ENCODE measurements around the gene NFKBIA. TPM values are rescaled to one million over a fixed set of nuclear protein-coding genes. Genes with fewer than 3 reads are reported as not detected.
A peak's percentile ranks its signal among the peaks of the same experiment; 100 is the strongest.
"Not testable (repeated sequence)": the region's sequence is repeated elsewhere in the genome, so short reads cannot be mapped to it uniquely, and the experiment has no call there.

Gene NFKBIA
- total RNA-seq, 2 experiments from 2014 or later, result 264 to 298 TPM

DNA sequence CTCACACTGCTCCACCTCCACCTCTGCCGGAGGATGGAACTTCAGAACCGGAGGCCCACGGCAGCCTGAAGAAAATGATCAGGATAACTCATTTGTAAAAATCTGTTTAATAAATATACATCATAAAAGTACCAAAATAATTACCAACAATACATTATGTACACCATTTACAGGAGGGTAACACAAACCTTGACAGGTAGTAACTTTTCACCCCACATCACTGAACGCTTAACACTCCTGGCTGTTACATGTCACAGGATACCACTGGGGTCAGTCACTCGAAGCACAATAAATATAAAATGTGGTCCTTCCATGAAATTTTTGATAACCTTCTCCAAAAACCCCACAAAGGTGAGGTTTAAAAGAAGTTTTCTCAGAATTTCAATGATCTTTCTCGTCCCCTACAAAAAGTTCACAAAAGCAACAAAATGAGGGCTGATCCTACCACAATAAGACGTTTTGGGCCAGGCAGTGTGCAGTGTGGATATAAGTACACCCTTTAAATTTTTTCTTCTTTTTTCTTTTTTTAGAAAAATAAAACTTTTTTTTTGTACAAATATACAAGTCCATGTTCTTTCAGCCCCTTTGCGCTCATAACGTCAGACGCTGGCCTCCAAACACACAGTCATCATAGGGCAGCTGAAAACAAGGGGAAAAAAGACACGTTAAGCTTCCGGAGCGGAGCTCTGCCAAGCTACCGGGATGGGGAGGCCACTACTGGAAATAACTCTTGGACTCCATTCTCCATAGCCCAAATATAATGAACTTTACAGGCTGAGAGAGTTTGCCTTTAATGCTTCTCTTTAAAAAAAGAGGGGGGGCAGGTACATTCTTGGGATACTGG lies 2.9 kb downstream of the NFKBIA start:
- H3K36me3 Mint-ChIP-seq (ENCODE audit: low read depth), result peaks cover 52% of the 10 kb centered on the region
- DNase-seq (no peak), ATAC-seq (no peak)
- POLR2A ChIA-PET, result interaction anchor here (0.6 to 7.7 kb wide), 16 partner anchors 9 to 356 kb away, joined by 3 to 210 read pairs (median 10); partner anchors contain the start of genes FAM177A1, PPP2R3C and PSMA6
- no peaks in the 10 kb centered on the region for H3K27me3 Mint-ChIP-seq
- H3K9me3 Mint-ChIP-seq (ENCODE audit: low read depth), result no peaks in the 10 kb centered on the region
- intact Hi-C loops (cut with DNase I, micrococcal nuclease), result loop anchor here (1.0 to 10.0 kb wide), 3 partner anchors 36 to 864 kb away; partner anchors contain the start of genes BAZ1A (in 1 of the 2) and EAPP (in 1 of the 2)
- CTCF ChIA-PET, result interaction anchor here (1.0 to 7.3 kb wide), 6 partner anchors 14 to 171 kb away, joined by 3 to 77 read pairs (median 4); partner anchors contain the start of gene PSMA6
- peaks cover 50% of the 10 kb centered on the region for H3K4me1 Mint-ChIP-seq
- peak overlapping the region; percentile 98 for H3K27ac Mint-ChIP-seq
- H3K4me3 Mint-ChIP-seq, result peak overlapping the region; percentile 99

DNA sequence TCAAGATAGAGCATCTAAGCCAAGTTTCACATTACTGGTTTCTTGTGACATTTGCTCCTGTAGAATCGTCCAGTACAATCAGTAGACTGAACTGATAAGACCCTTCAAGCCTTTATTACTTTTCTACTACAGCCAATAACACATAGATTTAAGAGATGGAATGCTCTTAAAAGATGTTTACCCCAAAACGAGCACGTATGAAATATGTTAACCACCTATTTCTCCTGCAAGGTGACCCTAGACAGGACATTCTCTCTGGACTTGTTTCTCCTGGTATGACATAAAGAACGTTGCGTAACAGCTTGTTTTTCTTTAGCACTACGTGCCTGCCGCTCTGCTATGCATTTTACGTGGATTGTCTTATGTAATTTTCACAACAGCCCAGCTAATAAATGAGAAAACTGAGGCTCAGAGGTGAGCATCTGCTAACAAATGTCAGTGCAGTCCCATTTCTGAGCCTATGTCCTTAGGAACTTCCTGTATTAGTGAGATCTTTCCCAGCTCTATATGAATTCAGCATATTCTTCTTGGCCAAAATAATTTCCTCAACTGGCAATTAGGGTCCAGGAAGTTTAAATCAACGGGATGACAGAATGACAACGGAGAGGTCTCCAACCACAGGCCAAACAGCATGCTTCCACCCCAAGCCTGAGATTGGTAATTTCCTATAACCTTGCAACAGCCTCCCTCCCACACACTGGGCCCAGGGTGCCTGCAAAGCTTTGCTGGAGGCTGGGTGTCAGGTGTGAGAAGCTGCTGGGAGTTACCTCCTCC lies 3.7 kb downstream of the NFKBIA start:
- DNase-seq (peak; percentile 80), ATAC-seq (no peak)
- ChIA-PET CTCF (interaction anchor here (1.0 to 7.3 kb wide), 4 partner anchors 15 to 171 kb away, joined by 3 to 77 read pairs (median 4); partner anchors contain the start of gene PSMA6), POLR2A (interaction anchor here (0.6 to 7.7 kb wide), 12 partner anchors 8 to 279 kb away, joined by 3 to 210 read pairs (median 38); partner anchors contain the start of genes PPP2R3C and PSMA6)
- peak overlapping the region; percentile 99 for H3K4me3 Mint-ChIP-seq
- no peaks in the 10 kb centered on the region for H3K9me3 Mint-ChIP-seq (ENCODE audit: low read depth)
- H3K36me3 Mint-ChIP-seq (ENCODE audit: low read depth), result peaks cover 52% of the 10 kb centered on the region
- H3K27ac Mint-ChIP-seq, result peak overlapping the region; percentile 98
- intact Hi-C loops (cut with DNase I, micrococcal nuclease), result loop anchor here (1.0 to 10.0 kb wide), 3 partner anchors 36 to 864 kb away; partner anchors contain the start of genes BAZ1A (in 1 of the 2) and EAPP (in 1 of the 2)
- H3K4me1 Mint-ChIP-seq, result peaks cover 41% of the 10 kb centered on the region
- no peaks in the 10 kb centered on the region for H3K27me3 Mint-ChIP-seq

DNA sequence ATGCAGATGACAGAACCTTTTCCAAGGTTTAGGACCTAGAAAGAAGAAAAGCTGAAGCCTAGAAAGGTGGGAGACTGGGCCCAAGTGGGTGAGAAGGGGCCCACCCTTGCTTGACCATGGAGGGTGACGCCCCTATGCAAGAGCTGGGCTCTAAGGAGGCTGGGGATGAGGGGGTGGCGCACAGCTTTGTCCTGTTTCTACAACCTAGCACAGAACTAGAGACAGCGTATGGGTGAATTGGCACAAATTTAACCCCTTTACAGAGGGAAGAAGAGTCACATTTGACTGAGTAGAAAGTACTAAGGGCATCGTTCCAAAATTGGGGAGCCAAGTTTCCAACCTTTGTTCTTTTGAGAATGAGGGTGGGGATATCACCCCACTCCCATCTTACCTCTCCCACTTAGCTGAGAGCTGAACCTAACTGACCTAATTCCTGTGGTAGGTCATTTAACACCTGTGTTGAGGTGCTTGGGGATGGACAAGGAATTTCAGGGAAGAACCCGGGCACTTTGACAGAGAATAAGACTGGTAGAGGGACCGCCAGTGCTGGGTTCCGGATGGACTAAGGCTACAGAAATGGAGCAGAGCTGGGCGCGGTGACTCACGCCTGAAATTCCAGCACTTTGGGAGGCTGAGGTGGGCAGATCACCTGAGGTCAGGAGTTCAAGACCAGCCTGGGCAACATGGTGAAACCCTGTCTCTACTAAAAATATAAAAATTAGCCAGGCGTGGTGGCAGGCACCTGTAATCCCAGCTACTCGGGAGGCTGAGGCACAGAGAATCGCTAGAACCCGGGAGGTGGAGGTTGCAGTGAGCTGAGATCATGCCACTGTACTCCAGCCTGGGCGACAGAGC lies 5.2 kb downstream of the NFKBIA start:
- peak overlapping the region; percentile 13 for H3K4me3 Mint-ChIP-seq
- ChIA-PET POLR2A (interaction anchor here (0.8 to 7.7 kb wide), 12 partner anchors 9 to 113 kb away, joined by 3 to 210 read pairs (median 10); partner anchors contain the start of gene PSMA6), CTCF (interaction anchor here (0.5 to 7.3 kb wide), 9 partner anchors 16 to 259 kb away, joined by 3 to 77 read pairs (median 3); no protein-coding TSS in a partner anchor)
- H3K27ac Mint-ChIP-seq, result peak overlapping the region; percentile 38
- intact Hi-C loops (cut with DNase I, micrococcal nuclease), result no loop called here
- no peak for DNase-seq
- H3K36me3 Mint-ChIP-seq (ENCODE audit: low read depth), result peaks cover 51% of the 10 kb centered on the region
- no peaks in the 10 kb centered on the region for H3K9me3 Mint-ChIP-seq (ENCODE audit: low read depth)
- H3K4me1 Mint-ChIP-seq, result peaks cover 34% of the 10 kb centered on the region
- no peak for ATAC-seq
- no peaks in the 10 kb centered on the region for H3K27me3 Mint-ChIP-seq

DNA sequence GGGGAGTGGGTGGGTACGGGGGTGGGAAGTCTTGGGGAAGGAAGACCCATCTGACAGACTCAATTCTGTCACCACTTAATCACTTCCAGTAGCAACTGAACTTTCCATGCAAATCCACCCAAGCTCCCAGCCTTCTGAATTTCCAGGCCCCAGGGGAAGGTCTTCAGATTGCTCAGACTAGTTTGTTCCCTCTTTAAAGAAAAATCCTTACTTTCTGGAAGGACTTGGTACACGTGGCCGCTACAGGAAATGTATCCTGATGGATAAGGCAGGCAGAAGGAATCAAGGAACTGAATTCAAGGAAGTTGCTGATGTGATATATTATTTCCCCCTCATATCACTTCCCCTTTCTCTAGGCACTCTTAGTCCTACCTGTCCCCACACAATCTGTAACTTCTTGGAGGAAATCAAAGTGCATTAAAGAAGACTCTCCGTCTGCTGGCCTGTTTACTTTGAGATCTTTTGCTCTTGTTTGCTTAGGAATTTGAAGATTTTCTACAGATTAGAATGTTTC lies 6.4 kb downstream of the NFKBIA start:
- Mint-ChIP-seq H3K4me3 (no peak overlapping the region), H3K9me3 (ENCODE audit: low read depth) (no peaks in the 10 kb centered on the region), H3K4me1 (peaks cover 42% of the 10 kb centered on the region), H3K36me3 (ENCODE audit: low read depth) (peaks cover 44% of the 10 kb centered on the region), H3K27me3 (no peaks in the 10 kb centered on the region), H3K27ac (no peak overlapping the region)
- ATAC-seq (no peak), DNase-seq (no peak)
- ChIA-PET POLR2A (interaction anchor here (1.1 to 7.0 kb wide), 5 partner anchors 18 to 106 kb away, joined by 3 to 85 read pairs (median 10); partner anchors contain the start of gene PSMA6), CTCF (interaction anchor here (0.8 to 1.5 kb wide), 7 partner anchors 23 to 428 kb away, joined by 3 to 4 read pairs (median 3); partner anchors contain the start of gene BRMS1L)
- intact Hi-C loops (cut with DNase I, micrococcal nuclease), result no loop called here

DNA sequence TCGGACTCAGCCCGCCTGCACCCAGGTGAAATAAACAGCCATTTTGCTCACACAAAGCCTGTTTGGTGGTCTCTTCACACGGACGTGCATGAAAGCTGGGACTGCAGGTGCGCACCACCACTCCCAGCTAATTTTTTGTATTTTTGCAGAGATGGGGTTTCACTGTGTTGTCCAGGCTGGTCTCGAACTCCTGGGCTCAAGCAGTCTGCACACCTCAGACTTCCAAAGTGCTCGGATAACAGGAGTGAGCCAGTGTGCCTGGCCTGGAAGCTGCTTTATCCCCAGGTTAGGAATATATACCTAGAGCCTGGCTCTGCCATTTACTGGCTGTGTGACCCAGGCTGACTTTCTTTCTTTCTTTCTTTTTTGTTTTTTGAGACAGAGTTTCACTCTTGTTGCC lies 7.9 kb downstream of the NFKBIA start:
- H3K4me3 Mint-ChIP-seq; intact Hi-C loops (cut with DNase I, micrococcal nuclease); H3K9me3 Mint-ChIP-seq (ENCODE audit: low read depth); DNase-seq; H3K27ac Mint-ChIP-seq; POLR2A ChIA-PET; ATAC-seq; H3K27me3 Mint-ChIP-seq: not testable (repeated sequence)
- CTCF ChIA-PET, result interaction anchor here (1.4 kb wide), 1 partner anchor 40 kb away, joined by 3 read pairs; no protein-coding TSS in a partner anchor
- H3K4me1 Mint-ChIP-seq, result peaks cover 45% of the 10 kb centered on the region
- peaks cover 28% of the 10 kb centered on the region for H3K36me3 Mint-ChIP-seq (ENCODE audit: low read depth)

DNA sequence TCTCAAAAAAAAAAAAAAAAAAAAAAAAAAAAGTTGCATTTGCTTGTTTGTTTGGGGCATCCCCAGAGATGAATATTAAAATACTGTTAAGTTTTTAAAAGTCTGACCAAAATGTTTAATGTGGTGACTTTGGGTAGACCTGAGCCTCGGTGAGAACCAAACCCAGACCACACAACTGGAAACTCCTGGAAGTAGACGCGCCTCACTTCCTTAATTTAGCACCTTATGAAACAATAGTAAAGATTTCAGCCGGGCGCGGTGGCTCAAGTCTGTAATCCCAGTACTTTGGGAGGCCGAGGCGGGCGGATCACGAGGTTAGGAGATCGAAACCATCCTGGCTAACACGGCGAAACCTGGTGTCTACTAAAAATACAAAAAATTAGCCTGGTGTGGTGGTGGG lies 9.3 kb downstream of the NFKBIA start:
- Mint-ChIP-seq H3K4me3 (no peak overlapping the region), H3K36me3 (ENCODE audit: low read depth) (peaks cover 16% of the 10 kb centered on the region), H3K4me1 (peaks cover 37% of the 10 kb centered on the region), H3K27me3 (no peaks in the 10 kb centered on the region), H3K9me3 (ENCODE audit: low read depth) (no peaks in the 10 kb centered on the region), H3K27ac (no peak overlapping the region)
- no peak for ATAC-seq
- CTCF ChIA-PET, result interaction anchor here (0.6 to 1.3 kb wide), 3 partner anchors 12 to 170 kb away, joined by 3 read pairs; no protein-coding TSS in a partner anchor
- intact Hi-C loops (cut with DNase I, micrococcal nuclease), result no loop called here
- POLR2A ChIA-PET, result no interaction called here
- DNase-seq, result no peak

DNA sequence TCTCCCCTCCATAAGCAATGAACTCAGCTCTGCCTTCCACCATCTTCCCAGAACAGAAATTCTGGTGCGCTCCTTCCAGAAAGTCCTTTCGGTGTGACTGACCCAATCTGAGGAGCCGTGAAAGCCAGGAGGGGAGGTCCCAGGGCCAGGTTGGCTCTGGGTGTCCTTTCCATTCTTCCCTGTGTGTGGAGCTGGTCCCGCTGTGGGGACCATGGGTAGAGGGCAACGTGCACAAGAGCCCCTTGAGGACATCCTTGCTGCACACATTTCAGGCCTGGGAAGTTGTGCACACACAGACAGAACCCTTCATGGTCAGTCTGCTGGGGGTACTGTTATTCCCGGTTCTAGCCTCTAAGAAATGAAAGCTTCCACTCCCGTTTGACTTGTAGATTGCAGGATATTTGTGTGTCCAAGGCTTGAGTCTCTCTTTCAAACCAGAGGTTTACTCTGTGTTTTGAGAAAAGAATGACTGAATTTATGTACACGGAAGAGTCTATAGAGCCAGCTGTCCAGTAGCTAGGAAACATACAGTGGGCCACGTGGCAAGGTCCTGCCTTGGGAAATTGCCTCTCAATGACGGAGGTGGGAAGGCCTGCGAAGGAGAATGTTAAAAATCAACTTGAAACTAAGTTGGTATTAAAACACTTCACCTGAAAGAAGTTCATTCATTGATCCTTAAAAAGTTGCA lies 10.1 kb downstream of the NFKBIA start:
- intact Hi-C loops (cut with DNase I, micrococcal nuclease), result no loop called here
- Mint-ChIP-seq H3K27ac (no peak overlapping the region), H3K27me3 (no peaks in the 10 kb centered on the region), H3K4me1 (peaks cover 32% of the 10 kb centered on the region), H3K4me3 (no peak overlapping the region), H3K36me3 (ENCODE audit: low read depth) (peaks cover 9% of the 10 kb centered on the region), H3K9me3 (ENCODE audit: low read depth) (no peaks in the 10 kb centered on the region)
- DNase-seq (no peak), ATAC-seq (no peak)
- CTCF ChIA-PET, result interaction anchor here (0.6 to 1.3 kb wide), 4 partner anchors 10 to 13 kb away, joined by 3 read pairs; partner anchors contain the start of gene NFKBIA
- POLR2A ChIA-PET, result no interaction called here

DNA sequence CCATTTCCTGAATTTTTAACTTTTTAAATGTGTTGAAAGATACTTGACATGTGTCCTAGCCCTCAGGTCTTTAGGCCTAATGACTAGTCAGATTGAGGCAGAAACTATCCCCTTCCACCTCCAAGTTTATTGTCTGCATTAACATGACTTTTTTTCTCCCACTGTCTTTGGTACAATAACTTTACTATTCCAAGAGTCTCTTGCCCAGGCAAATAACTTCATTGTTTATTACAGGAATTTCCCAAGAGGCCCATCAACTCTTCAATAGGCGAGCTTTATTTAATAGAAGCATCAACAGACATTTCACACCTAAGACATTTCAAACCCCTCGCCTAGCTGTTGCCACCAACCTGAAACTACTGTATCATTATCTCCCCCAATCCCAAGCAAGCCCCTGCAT lies 10.7 kb downstream of the NFKBIA start:
- DNase-seq (no peak), ATAC-seq (no peak)
- ChIA-PET CTCF (interaction anchor here (0.7 to 1.5 kb wide), 4 partner anchors 13 to 59 kb away, joined by 3 read pairs; no protein-coding TSS in a partner anchor), POLR2A (interaction anchor here (1.4 to 1.9 kb wide), 3 partner anchors 8 to 29 kb away, joined by 3 to 12 read pairs (median 4); partner anchors contain the start of gene NFKBIA)
- intact Hi-C loops (cut with DNase I, micrococcal nuclease), result no loop called here
- Mint-ChIP-seq H3K27ac (no peak overlapping the region), H3K4me3 (no peak overlapping the region), H3K4me1 (peaks cover 26% of the 10 kb centered on the region), H3K27me3 (no peaks in the 10 kb centered on the region), H3K9me3 (ENCODE audit: low read depth) (no peaks in the 10 kb centered on the region), H3K36me3 (ENCODE audit: low read depth) (peaks cover 3% of the 10 kb centered on the region)

DNA sequence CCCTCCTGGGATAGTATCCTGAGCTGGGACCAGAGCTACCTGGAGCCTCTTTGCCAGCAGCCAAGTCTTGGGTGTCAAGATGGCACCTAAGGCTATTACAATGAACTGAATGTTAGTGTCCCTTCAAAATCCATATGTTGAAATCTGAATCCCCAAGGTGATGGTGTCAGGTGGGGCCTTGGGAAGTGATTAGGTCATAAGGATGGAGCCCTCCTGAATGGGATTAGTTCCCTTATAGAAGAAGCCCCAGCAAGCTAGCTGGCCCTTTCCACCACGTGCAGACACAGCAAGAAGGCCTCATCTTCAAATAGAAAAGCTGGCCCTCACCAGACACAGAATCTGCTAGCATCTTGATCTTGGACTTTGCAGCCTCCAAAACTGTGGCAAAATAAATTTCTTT lies 12.4 kb downstream of the NFKBIA start:
- Mint-ChIP-seq H3K27me3 (no peaks in the 10 kb centered on the region), H3K4me3 (no peak overlapping the region)

DNA sequence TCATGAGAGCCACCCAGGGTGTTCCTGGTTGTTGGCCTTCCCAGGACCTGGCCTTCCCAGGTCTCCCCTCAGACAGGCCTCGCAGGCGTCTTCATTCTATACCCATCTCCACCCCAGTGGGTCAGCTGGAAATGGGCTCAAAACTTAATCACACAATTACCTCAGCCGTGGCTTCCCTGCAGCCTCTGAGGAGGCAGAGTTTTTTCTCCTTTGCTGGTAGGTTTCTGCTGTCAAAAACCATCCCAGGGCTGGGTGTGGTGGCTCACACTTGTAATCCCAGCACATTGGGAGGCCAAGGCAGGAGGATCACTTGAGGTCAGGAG lies 13.2 kb downstream of the NFKBIA start:
- intact Hi-C loops (cut with DNase I, micrococcal nuclease), result no loop called here
- ATAC-seq (no peak), DNase-seq (no peak)
- Mint-ChIP-seq H3K27me3 (no peaks in the 10 kb centered on the region), H3K4me3 (no peak overlapping the region), H3K27ac (no peak overlapping the region), H3K36me3 (ENCODE audit: low read depth) (no peaks in the 10 kb centered on the region), H3K9me3 (ENCODE audit: low read depth) (no peaks in the 10 kb centered on the region), H3K4me1 (peaks cover 11% of the 10 kb centered on the region)
- ChIA-PET CTCF (no interaction called here), POLR2A (no interaction called here)

More for the DNA sequence above, 12.4 kb downstream of the NFKBIA start:
- H3K36me3 Mint-ChIP-seq (ENCODE audit: low read depth), result no peaks in the 10 kb centered on the region
- H3K27ac Mint-ChIP-seq, result no peak overlapping the region
- H3K4me1 Mint-ChIP-seq, result peaks cover 11% of the 10 kb centered on the region
- no peaks in the 10 kb centered on the region for H3K9me3 Mint-ChIP-seq (ENCODE audit: low read depth)
- no peak for DNase-seq
- CTCF ChIA-PET, result interaction anchor here (1.5 kb wide), 1 partner anchor 25 kb away, joined by 3 read pairs; no protein-coding TSS in a partner anchor
- intact Hi-C loops (cut with DNase I, micrococcal nuclease), result no loop called here
- ATAC-seq, result no peak
- POLR2A ChIA-PET, result interaction anchor here (0.6 to 1.9 kb wide), 4 partner anchors 10 to 115 kb away, joined by 3 to 12 read pairs (median 4); partner anchors contain the start of gene NFKBIA
